ENCODE data around the gene TP53I13. TPM values are rescaled to one million over a fixed set of nuclear protein-coding genes. Genes with fewer than 3 reads are reported as not detected.

TP53I13 gene
- 77.6 and 78.8 TPM in 2 replicates for total RNA-seq

- H3K4me3 ChIP-seq (ENCODE audit: low read depth, low read length) = peak within 1 kb of the TSS; percentile 77
- TF ChIP-seq CTCF (conservative IDR thresholded peaks at IDR 0.05; ENCODE audit: low read depth, low read length) = no peak
- no peak for DNase-seq (ENCODE audit: low read depth)
These were observed at the start of gene TP53I13 for GRCh38 chr17:29568331-29569244. TP53I13 (plus strand) TSS chr17:29568701; CDS start chr17:29568759, 58 bp downstream.

GRCh38 chr17:29524692-29525091 is 43.8 kb upstream of the TP53I13 start:
- H3K4me3 ChIP-seq (ENCODE audit: low read depth, low read length) = no peak overlapping the region
- DNase-seq (ENCODE audit: low read depth) = no peak
- TF ChIP-seq CTCF (conservative IDR thresholded peaks at IDR 0.05; ENCODE audit: low read depth, low read length) = no peak

- no peak for TF ChIP-seq CTCF (conservative IDR thresholded peaks at IDR 0.05; ENCODE audit: low read depth, low read length)
- H3K4me3 ChIP-seq (ENCODE audit: low read depth, low read length) = no peak overlapping the region
- no peak for DNase-seq (ENCODE audit: low read depth)
These were observed 42.2 kb upstream of the TP53I13 start for GRCh38 chr17:29526322-29526721.

GRCh38 chr17:29533976-29534375 is 34.5 kb upstream of the TP53I13 start:
- no peak for DNase-seq (ENCODE audit: low read depth)
- no peak overlapping the region for H3K4me3 ChIP-seq (ENCODE audit: low read depth, low read length)
- no peak for TF ChIP-seq CTCF (conservative IDR thresholded peaks at IDR 0.05; ENCODE audit: low read depth, low read length)

- no peak for DNase-seq (ENCODE audit: low read depth)
- no peak for TF ChIP-seq CTCF (conservative IDR thresholded peaks at IDR 0.05; ENCODE audit: low read depth, low read length)
- H3K4me3 ChIP-seq (ENCODE audit: low read depth, low read length) = no peak overlapping the region
These were observed 24.4 kb upstream of the TP53I13 start for GRCh38 chr17:29544066-29544465.

- H3K4me3 ChIP-seq (ENCODE audit: low read depth, low read length) = no peak overlapping the region
- TF ChIP-seq CTCF (conservative IDR thresholded peaks at IDR 0.05; ENCODE audit: low read depth, low read length) = no peak
- DNase-seq (ENCODE audit: low read depth) = no peak
These were observed 22.4 kb upstream of the TP53I13 start for GRCh38 chr17:29546085-29546484.

- H3K4me3 ChIP-seq (ENCODE audit: low read depth, low read length) = no peak overlapping the region
- no peak for TF ChIP-seq CTCF (conservative IDR thresholded peaks at IDR 0.05; ENCODE audit: low read depth, low read length)
- no peak for DNase-seq (ENCODE audit: low read depth)
These were observed 21.7 kb upstream of the TP53I13 start for GRCh38 chr17:29546830-29547229.

Data from epithelial cell of proximal tubule (primary cell).